Stomach (tissue), 9 donors: ENCODE results near the gene MRPL3. TPM values are rescaled to one million over a fixed set of nuclear protein-coding genes. Genes with fewer than 3 reads are reported as not detected.

Experiments used
- DNase-seq, 2 donors: peaks; one replicate each; pipeline versions ENCODE4 v3.0.0 to v3.0.0-alpha.2; 2013 to 2019
- H3K27ac ChIP-seq, 5 donors: fragments of 200-600 bp in 4 of 5; sonication (generic) in 4 of 5; one replicate each; pipeline ENCODE4 v1.5.1; 2013 to 2019; ENCODE audit warnings: mild to moderate bottlenecking in 1 of 5, moderate library complexity in 1 of 5
- H3K27me3 ChIP-seq, 3 donors: fragments of 200-600 bp; sonication (generic); one replicate each; pipeline ENCODE4 v1.5.1; 2017 to 2019; ENCODE audit warnings: mixed run types in 1 of 3
- H3K36me3 ChIP-seq, 4 donors: fragments of 200-600 bp; sonication (generic); 1 replicate in 3 of 4; 2 replicates in 1 of 4; pipeline ENCODE4 v1.5.1; 2016 to 2019
- H3K4me1 ChIP-seq, 4 donors: fragments of 200-600 bp; sonication (generic); one replicate each; pipeline ENCODE4 v1.5.1; 2016 to 2019
- H3K4me3 ChIP-seq, 4 donors: fragments of 200-600 bp; sonication (generic) in 3 of 4; one replicate each; pipeline ENCODE4 v1.5.1; 2016 to 2019; ENCODE audit warnings: mild to moderate bottlenecking in 1 of 4
- H3K9me3 ChIP-seq, 4 donors: fragments of 200-600 bp; sonication (generic); one replicate each; pipeline ENCODE4 v1.5.1; 2016 to 2019
- EP300 ChIP-seq: sonication (generic); formaldehyde crosslinking; IDR thresholded peaks from one replicate; pipeline ENCODE4 v1.6.1; 2017; ENCODE audit warnings: antibody characterized with exemption
- POLR2A ChIP-seq, 4 donors: fragments of 450-650 bp; IDR thresholded peaks; one replicate each; pipeline ENCODE4 v1.6.1; 2016; ENCODE audit warnings: antibody characterized with exemption in 4 of 4, control low read depth in 2 of 4, mild to moderate bottlenecking in 1 of 4, moderate library complexity in 1 of 4
- POLR2AphosphoS5 ChIP-seq, 3 donors: sonication (generic); formaldehyde crosslinking; IDR thresholded peaks; one replicate each; pipeline ENCODE4 v1.6.1; 2016; ENCODE audit warnings: antibody characterized with exemption in 3 of 3
- WGBS, 5 donors: extraction: QIAGEN DNeasy Blood & Tissue Kit in 3 of 5; methylation state at CpG; one replicate each; pipeline versions ENCODE4 v1.1.5 to v1.1.7; 2013 to 2018; 5-methylcytosine and 5-hydroxymethylcytosine counted together
- intact Hi-C: fragments of 100-400 bp; cut with DNase I; formaldehyde crosslinking; loops from one replicate; pipeline ENCODE4 v1.15.1; 2023; ENCODE audit warnings: low total_unique reads
- polyA plus RNA-seq, 3 donors: library from polyadenylated mRNA; stranded (reverse); fragments of 200-250 nt; gene quantifications; one replicate each; pipeline ENCODE4 v1.2.3, GENCODE V29; 2013
- total RNA-seq, 5 donors: library from RNA; depleted of rRNA; stranded (reverse); fragments of >200 nt; gene quantifications; one replicate each; pipeline versions ENCODE4 v1.1.0 to v1.2.3, GENCODE V29; 2014 to 2016
- TF ChIP-seq, protein P1 (sequence below), 7 experiments: fragments of 450-650 bp in 4 of 7; fragments of 200-600 bp in 3 of 7; sonication (generic) in 3 of 7; IDR thresholded peaks; one replicate each; pipeline ENCODE4 v1.5.1; 2016 to 2019; ENCODE audit warnings: antibody characterized with exemption in 7 of 7, control low read depth in 2 of 7, mild to moderate bottlenecking in 1 of 7
- donor health status: healthy with polysubstance abuse.
- donor health status: Bipolar disorder and iron deficiency.
- donor health status: healthy.

The MRPL3 gene
- total and polyA plus RNA-seq, 8 donors = 12.8 to 99.0 (median 63.2) TPM

DNA sequence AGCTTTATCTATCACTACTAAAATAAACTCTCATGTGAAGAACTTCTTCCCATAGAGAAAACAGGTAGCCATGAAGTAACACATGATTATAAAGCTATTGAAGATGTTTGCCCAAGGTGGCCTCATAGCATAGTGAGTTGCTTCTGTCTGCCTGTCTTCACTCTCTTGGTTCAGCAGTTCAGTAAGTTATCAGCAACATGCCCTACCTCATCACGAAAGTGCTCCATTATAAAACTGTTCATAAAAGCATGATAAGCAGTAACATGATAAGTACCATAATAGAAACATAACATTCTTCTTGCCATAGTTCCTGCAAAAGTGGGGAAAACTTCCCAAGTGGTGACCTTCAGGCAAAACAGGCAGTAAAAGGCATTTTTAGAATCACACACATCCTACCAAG, 45.6 kb downstream of the MRPL3 start:
- H3K27me3 ChIP-seq = no peaks in the 10 kb centered on the region
- H3K36me3 ChIP-seq = peaks cover 4 to 35% (median 31%) of the 10 kb centered on the region in 4 donors
- H3K4me3 ChIP-seq = no peak overlapping the region
- no peaks in the 10 kb centered on the region for H3K9me3 ChIP-seq
- H3K4me1 ChIP-seq = no peaks in the 10 kb centered on the region
- intact Hi-C loops = no loop called here
- TF ChIP-seq POLR2AphosphoS5 (IDR thresholded peaks at IDR 0.05) (no peak), EP300 (no peak), POLR2A (IDR thresholded peaks at IDR 0.05) (no peak)
- TF ChIP-seq, protein P1, sequence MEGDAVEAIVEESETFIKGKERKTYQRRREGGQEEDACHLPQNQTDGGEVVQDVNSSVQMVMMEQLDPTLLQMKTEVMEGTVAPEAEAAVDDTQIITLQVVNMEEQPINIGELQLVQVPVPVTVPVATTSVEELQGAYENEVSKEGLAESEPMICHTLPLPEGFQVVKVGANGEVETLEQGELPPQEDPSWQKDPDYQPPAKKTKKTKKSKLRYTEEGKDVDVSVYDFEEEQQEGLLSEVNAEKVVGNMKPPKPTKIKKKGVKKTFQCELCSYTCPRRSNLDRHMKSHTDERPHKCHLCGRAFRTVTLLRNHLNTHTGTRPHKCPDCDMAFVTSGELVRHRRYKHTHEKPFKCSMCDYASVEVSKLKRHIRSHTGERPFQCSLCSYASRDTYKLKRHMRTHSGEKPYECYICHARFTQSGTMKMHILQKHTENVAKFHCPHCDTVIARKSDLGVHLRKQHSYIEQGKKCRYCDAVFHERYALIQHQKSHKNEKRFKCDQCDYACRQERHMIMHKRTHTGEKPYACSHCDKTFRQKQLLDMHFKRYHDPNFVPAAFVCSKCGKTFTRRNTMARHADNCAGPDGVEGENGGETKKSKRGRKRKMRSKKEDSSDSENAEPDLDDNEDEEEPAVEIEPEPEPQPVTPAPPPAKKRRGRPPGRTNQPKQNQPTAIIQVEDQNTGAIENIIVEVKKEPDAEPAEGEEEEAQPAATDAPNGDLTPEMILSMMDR (IDR thresholded peaks at IDR 0.05) = no peak
- no peak for DNase-seq
- no peak overlapping the region for H3K27ac ChIP-seq
- WGBS, 5 donors = 26 to 59% (median 42%) methylated on average over 1 of the region's 1 CpG

DNA sequence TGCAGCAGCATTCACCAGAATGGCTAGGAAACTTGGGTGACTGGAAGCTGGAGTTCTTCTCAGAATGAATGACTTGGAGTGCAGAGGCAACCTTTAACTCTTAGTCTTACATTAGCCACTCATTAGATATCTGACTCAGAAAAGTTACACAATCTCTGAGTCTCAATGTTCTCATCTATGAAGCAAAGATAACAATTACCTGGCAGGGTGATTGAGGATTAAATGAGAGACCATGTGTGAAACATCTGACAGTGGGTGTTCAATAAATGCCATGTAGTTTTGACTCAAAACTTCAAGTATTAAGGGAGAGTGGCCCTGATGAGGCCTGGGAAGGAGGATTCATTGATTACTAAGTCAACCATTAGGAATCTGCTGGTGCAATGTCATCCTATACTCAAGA, 48.3 kb downstream of the MRPL3 start:
- no peak overlapping the region for H3K27ac ChIP-seq
- no peak overlapping the region for H3K4me3 ChIP-seq
- no peak for DNase-seq
- intact Hi-C loops = no loop called here
- no peaks in the 10 kb centered on the region for H3K27me3 ChIP-seq
- peaks cover 4 to 10% (median 10%) of the 10 kb centered on the region in 4 donors for H3K36me3 ChIP-seq
- no peaks in the 10 kb centered on the region for H3K4me1 ChIP-seq
- no peaks in the 10 kb centered on the region for H3K9me3 ChIP-seq
- TF ChIP-seq EP300 = no peak

DNA sequence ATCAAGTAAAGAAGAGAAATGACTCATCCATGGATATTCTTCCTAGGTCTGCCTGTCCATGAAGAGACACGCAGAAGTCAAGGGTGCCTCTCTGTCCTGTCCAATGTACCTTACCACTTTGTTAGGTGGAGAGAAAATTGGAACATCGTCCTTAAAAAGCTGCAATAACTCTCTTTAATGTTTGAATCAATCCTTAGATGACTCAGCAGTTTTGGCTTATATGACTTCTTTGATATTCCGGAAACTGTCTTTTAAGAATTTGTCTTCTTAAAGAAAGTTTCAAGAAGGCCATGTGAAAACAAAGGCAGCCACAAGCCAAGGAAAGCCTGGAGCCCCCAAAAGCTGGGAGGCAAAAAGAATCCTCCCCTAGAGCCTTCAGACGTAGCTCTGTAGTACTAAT, 49.2 kb downstream of the MRPL3 start:
- Histone ChIP-seq H3K27me3 (no peaks in the 10 kb centered on the region), H3K9me3 (no peaks in the 10 kb centered on the region), H3K4me1 (no peaks in the 10 kb centered on the region), H3K36me3 (peaks cover 0 to under 1% (median under 1%) of the 10 kb centered on the region in 4 donors), H3K27ac (no peak overlapping the region), H3K4me3 (no peak overlapping the region)
- 83 to 89% (median 86%) methylated on average over 4 of the region's 4 CpGs for WGBS, 5 donors
- TF ChIP-seq EP300 = no peak
- TF ChIP-seq, protein P1 (IDR thresholded peaks at IDR 0.05) = no peak
- TF ChIP-seq POLR2AphosphoS5 (IDR thresholded peaks at IDR 0.05) = no peak
- no peak for TF ChIP-seq POLR2A (IDR thresholded peaks at IDR 0.05)
- DNase-seq = no peak
- intact Hi-C loops = no loop called here

DNA sequence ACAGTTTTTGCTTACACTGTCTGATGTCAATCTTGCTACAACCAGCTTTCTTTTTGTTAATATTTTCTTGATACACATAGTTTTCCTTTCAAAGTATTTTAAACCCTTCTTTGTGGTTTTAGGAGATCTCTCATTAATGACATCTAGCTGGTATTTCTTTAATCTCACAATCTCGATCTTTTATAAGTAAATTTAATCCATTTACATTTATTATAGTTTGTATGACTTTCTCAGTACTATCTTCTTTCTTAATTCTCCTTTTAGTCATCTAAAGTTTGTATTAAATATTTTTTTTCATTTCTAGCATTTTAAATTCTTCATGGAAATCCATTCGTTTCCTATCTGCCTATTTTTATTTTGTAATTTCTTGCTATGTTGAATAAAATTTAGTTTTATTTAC, 55.4 kb downstream of the MRPL3 start:
- TF ChIP-seq, protein P1 (IDR thresholded peaks at IDR 0.05) = no peak
- no peaks in the 10 kb centered on the region for H3K4me1 ChIP-seq
- peaks cover 0 to 14% (median 5%) of the 10 kb centered on the region in 4 donors for H3K9me3 ChIP-seq
- H3K27ac ChIP-seq = no peak overlapping the region
- H3K36me3 ChIP-seq = no peaks in the 10 kb centered on the region
- intact Hi-C loops = no loop called here
- H3K4me3 ChIP-seq = no peak overlapping the region
- no peaks in the 10 kb centered on the region for H3K27me3 ChIP-seq
- WGBS, 5 donors = 91 to 97% (median 94%) methylated on average over 2 of the region's 2 CpGs
- DNase-seq = no peak

DNA sequence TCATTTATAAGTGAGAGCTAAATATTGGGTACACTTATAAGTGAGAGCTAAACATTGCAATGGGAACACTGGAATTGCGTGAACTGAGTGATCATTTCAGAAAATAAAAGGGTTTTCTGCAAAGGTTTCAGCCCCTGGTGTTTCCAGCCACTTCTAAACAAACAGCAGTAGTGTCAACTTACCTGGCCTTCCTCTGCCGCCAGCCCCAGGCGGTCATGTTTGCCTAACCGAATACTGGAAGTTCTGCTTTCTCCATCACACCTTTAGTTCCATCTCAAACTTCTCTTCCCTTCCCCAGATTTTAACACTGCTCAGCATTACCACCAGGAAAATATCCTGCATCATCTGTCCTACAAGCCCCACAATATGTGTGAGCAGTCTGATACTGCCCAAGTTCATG, 58.6 kb downstream of the MRPL3 start:
- H3K4me1 ChIP-seq = no peaks in the 10 kb centered on the region
- no peak overlapping the region for H3K27ac ChIP-seq
- no peak for TF ChIP-seq POLR2AphosphoS5 (IDR thresholded peaks at IDR 0.05)
- TF ChIP-seq POLR2A (IDR thresholded peaks at IDR 0.05) = no peak
- TF ChIP-seq, protein P1 (IDR thresholded peaks at IDR 0.05) = no peak
- no peak for TF ChIP-seq EP300
- intact Hi-C loops = no loop called here
- H3K27me3 ChIP-seq = no peaks in the 10 kb centered on the region
- peaks cover 0 to 14% (median 5%) of the 10 kb centered on the region in 4 donors for H3K9me3 ChIP-seq
- no peaks in the 10 kb centered on the region for H3K36me3 ChIP-seq
- 62 to 81% (median 69%) methylated on average over 4 of the region's 4 CpGs for WGBS, 5 donors
- DNase-seq = no peak
- no peak overlapping the region for H3K4me3 ChIP-seq
